ENCODE results near the gene MYH3. TPM values are rescaled to one million over a fixed set of nuclear protein-coding genes. Genes with fewer than 3 reads are reported as not detected.

MYH3 gene
- total and polyA plus RNA-seq, 2 experiments from 2014 or later = 1.7 to 3.1 TPM

GRCh38 chr17:10638151-10638550, 19.0 kb downstream of the MYH3 start:
- Histone ChIP-seq H3K9me3 (ENCODE audit: low read depth) (no peaks in the 10 kb centered on the region), H3K4me1 (ENCODE audit: low read depth) (no peaks in the 10 kb centered on the region), H3K36me3 (no peaks in the 10 kb centered on the region), H3K4me3 (no peak overlapping the region), H3K27ac (no peak overlapping the region), H3K27me3 (no peaks in the 10 kb centered on the region)
- TF ChIP-seq CTCF (IDR thresholded peaks at IDR 0.05; ENCODE audit: low read depth, low read length) = no peak
- no peak for DNase-seq (ENCODE audit: low read depth in 1 of 2, low spot score in 1 of 2)

- Histone ChIP-seq H3K27me3 (no peaks in the 10 kb centered on the region), H3K4me1 (ENCODE audit: low read depth) (no peaks in the 10 kb centered on the region), H3K36me3 (no peaks in the 10 kb centered on the region), H3K27ac (no peak overlapping the region), H3K4me3 (no peak overlapping the region), H3K9me3 (ENCODE audit: low read depth) (no peaks in the 10 kb centered on the region)
- TF ChIP-seq CTCF (IDR thresholded peaks at IDR 0.05; ENCODE audit: low read depth, low read length) = no peak
- no peak for DNase-seq (ENCODE audit: low read depth in 1 of 2, low spot score in 1 of 2)
These were observed 21.8 kb downstream of the MYH3 start for GRCh38 chr17:10635290-10635689.

- Histone ChIP-seq H3K27me3 (no peaks in the 10 kb centered on the region), H3K36me3 (no peaks in the 10 kb centered on the region), H3K27ac (no peak overlapping the region), H3K4me1 (ENCODE audit: low read depth) (no peaks in the 10 kb centered on the region), H3K9me3 (ENCODE audit: low read depth) (no peaks in the 10 kb centered on the region), H3K4me3 (no peak overlapping the region)
- TF ChIP-seq CTCF (IDR thresholded peaks at IDR 0.05; ENCODE audit: low read depth, low read length) = no peak
- no peak for DNase-seq (ENCODE audit: low read depth in 1 of 2, low spot score in 1 of 2)
These were observed 23.2 kb downstream of the MYH3 start for GRCh38 chr17:10633738-10634379.

GRCh38 chr17:10631701-10632100, 25.4 kb downstream of the MYH3 start:
- no peaks in the 10 kb centered on the region for H3K36me3 ChIP-seq
- H3K27ac ChIP-seq = no peak overlapping the region
- H3K4me1 ChIP-seq (ENCODE audit: low read depth) = peaks cover 6% of the 10 kb centered on the region
- no peak overlapping the region for H3K4me3 ChIP-seq
- no peak for TF ChIP-seq CTCF (IDR thresholded peaks at IDR 0.05; ENCODE audit: low read depth, low read length)
- H3K9me3 ChIP-seq (ENCODE audit: low read depth) = no peaks in the 10 kb centered on the region
- no peak for DNase-seq (ENCODE audit: low read depth in 1 of 2, low spot score in 1 of 2)
- no peaks in the 10 kb centered on the region for H3K27me3 ChIP-seq

GRCh38 chr17:10631048-10631700, 25.9 kb downstream of the MYH3 start:
- Histone ChIP-seq H3K4me1 (ENCODE audit: low read depth) (peaks cover 6% of the 10 kb centered on the region), H3K27ac (no peak overlapping the region), H3K4me3 (no peak overlapping the region), H3K9me3 (ENCODE audit: low read depth) (no peaks in the 10 kb centered on the region), H3K27me3 (no peaks in the 10 kb centered on the region), H3K36me3 (no peaks in the 10 kb centered on the region)
- DNase-seq (ENCODE audit: low read depth in 1 of 2, low spot score in 1 of 2) = peak; percentile 40 to 46
- TF ChIP-seq CTCF (IDR thresholded peaks at IDR 0.05; ENCODE audit: low read depth, low read length) = peak; percentile 92

All from cardiac muscle cell (in vitro differentiated cells and primary cell).